CD4-positive, alpha-beta T cell (primary cell): ENCODE data around the gene TLR5. TPM values are rescaled to one million over a fixed set of nuclear protein-coding genes. Genes with fewer than 3 reads are reported as not detected.

Source experiments
- ATAC-seq: fragments of 200-7000 bp; cut with Tn5 transposase; one replicate; pipeline ENCODE4 v1.10.0; 2022; ENCODE audit warnings: mild to moderate bottlenecking; ENCODE audit not compliant: poor library complexity
- CTCF ChIA-PET: fragments of 350-600 bp; sonication (Branson Sonifier 250); formaldehyde crosslinking; loops from one replicate; lab custom pipeline; 2021; ENCODE audit warnings: antibody characterized with exemption, inconsistent platforms; lab: Charles Lee
- POLR2A ChIA-PET: fragments of 350-600 bp; sonication (Branson Sonifier 250); formaldehyde crosslinking; loops from one replicate; lab custom pipeline; 2021; ENCODE audit warnings: antibody characterized with exemption, inconsistent platforms; lab: Charles Lee
- DNase-seq, 14 experiments: peaks; one replicate each; pipeline ENCODE4 v3.0.0-alpha.2; 2013 to 2020; ENCODE audit warnings: mixed read lengths in 2 of 14
- H3K27ac ChIP-seq, 2 donors: one replicate each; pipeline versions ENCODE4 v1.5.1 to v1.7.0; 2013; ENCODE audit warnings: low read length in 2 of 2, low read depth in 1 of 2, mild to moderate bottlenecking in 1 of 2
- H3K27me3 ChIP-seq, 2 experiments: 1 replicate in 1 of 2; 2 replicates in 1 of 2; pipeline versions ENCODE4 v1.6.1 to v1.7.0; 2013; ENCODE audit warnings: low read length in 2 of 2, control low read depth in 1 of 2, mild to moderate bottlenecking in 1 of 2, moderate library complexity in 1 of 2; ENCODE audit not compliant: insufficient read depth in 2 of 2, control insufficient read depth in 1 of 2
- H3K36me3 ChIP-seq: one replicate; pipeline ENCODE4 v1.6.1; 2013; ENCODE audit warnings: low read length, control low read depth; ENCODE audit not compliant: insufficient read depth
- H3K4me1 ChIP-seq: one replicate; pipeline ENCODE4 v1.6.1; 2013; ENCODE audit warnings: low read length, control low read depth; ENCODE audit not compliant: insufficient read depth
- H3K4me3 ChIP-seq: one replicate; pipeline ENCODE4 v1.5.1; 2013; ENCODE audit warnings: mild to moderate bottlenecking, low read length, moderate library complexity
- H3K9me3 ChIP-seq, 2 experiments: 1 replicate in 1 of 2; 2 replicates in 1 of 2; pipeline versions ENCODE4 v1.6.1 to v1.7.0; 2013; ENCODE audit warnings: low read length in 2 of 2, mild to moderate bottlenecking in 2 of 2, control low read depth in 1 of 2, moderate library complexity in 1 of 2; ENCODE audit not compliant: control insufficient read depth in 1 of 2, insufficient read depth in 1 of 2
- H3K27ac Mint-ChIP-seq: one replicate; pipeline ENCODE4 v1.8.0; 2020; ENCODE audit warnings: mixed read lengths
- H3K27me3 Mint-ChIP-seq: one replicate; pipeline ENCODE4 v1.8.0; 2021; ENCODE audit warnings: mixed read lengths
- H3K36me3 Mint-ChIP-seq: one replicate; pipeline ENCODE4 v1.8.0; 2021; ENCODE audit warnings: low read depth, mixed read lengths
- H3K4me1 Mint-ChIP-seq: one replicate; pipeline ENCODE4 v1.8.0; 2021; ENCODE audit warnings: low read depth, mixed read lengths
- H3K4me3 Mint-ChIP-seq: one replicate; pipeline ENCODE4 v1.8.0; 2020; ENCODE audit warnings: mild to moderate bottlenecking, mixed read lengths
- H3K9me3 Mint-ChIP-seq: one replicate; pipeline ENCODE4 v1.8.0; 2020; ENCODE audit warnings: mixed read lengths
- CTCF ChIP-seq: fragments of 200-600 bp; IDR thresholded peaks from one replicate; pipeline ENCODE4 v1.8.0; 2022; ENCODE audit warnings: antibody characterized with exemption, mild to moderate bottlenecking
- intact Hi-C, 2 experiments: fragments of 100-400 bp; cut with DNase I in 1 of 2; cut with micrococcal nuclease in 1 of 2; formaldehyde crosslinking; loops; one replicate each; pipeline versions ENCODE4 v1.15.1 to v1.9.0; 2023 to 2025; cut with DNase I, micrococcal nuclease
- total RNA-seq, 174 experiments: library from RNA in 2 of 174; stranded (reverse) in 2 of 174; gene quantifications; one replicate each; pipeline ENCODE4 v1.2.3 and lab custom pipeline; 2021 to 2026

TLR5 gene
- total RNA-seq, 2 experiments from 2014 or later, result 2.1 to 2.5 TPM

GRCh38 chr1:223155153-223155552 is 12.1 kb upstream of the TLR5 start:
- Histone ChIP-seq H3K27me3 (no peaks in the 10 kb centered on the region), H3K4me1 (no peaks in the 10 kb centered on the region), H3K36me3 (no peaks in the 10 kb centered on the region), H3K27ac (no peak overlapping the region), H3K9me3 (no peaks in the 10 kb centered on the region), H3K4me3 (no peak overlapping the region)
- no peak for TF ChIP-seq CTCF
- no peak for ATAC-seq
- no peak overlapping the region for H3K4me3 Mint-ChIP-seq
- H3K36me3 Mint-ChIP-seq, result no peaks in the 10 kb centered on the region
- DNase-seq, result no peak
- intact Hi-C loops, result no loop called here
- CTCF ChIA-PET, result no interaction called here
- no peaks in the 10 kb centered on the region for H3K9me3 Mint-ChIP-seq
- H3K27ac Mint-ChIP-seq, result no peak overlapping the region
- POLR2A ChIA-PET, result no interaction called here
- no peaks in the 10 kb centered on the region for H3K27me3 Mint-ChIP-seq
- peaks cover 6% of the 10 kb centered on the region for H3K4me1 Mint-ChIP-seq

GRCh38 chr1:223153177-223154119 is 10.4 kb upstream of the TLR5 start:
- Histone ChIP-seq H3K4me1 (no peaks in the 10 kb centered on the region), H3K9me3 (no peaks in the 10 kb centered on the region), H3K27me3 (no peaks in the 10 kb centered on the region), H3K27ac (no peak overlapping the region), H3K4me3 (no peak overlapping the region), H3K36me3 (no peaks in the 10 kb centered on the region)
- CTCF ChIA-PET, result no interaction called here
- intact Hi-C loops, result no loop called here
- Mint-ChIP-seq H3K27me3 (no peaks in the 10 kb centered on the region), H3K27ac (no peak overlapping the region), H3K36me3 (no peaks in the 10 kb centered on the region), H3K4me3 (no peak overlapping the region), H3K9me3 (no peaks in the 10 kb centered on the region), H3K4me1 (peaks cover 6% of the 10 kb centered on the region)
- no peak for TF ChIP-seq CTCF
- no peak for DNase-seq
- POLR2A ChIA-PET, result no interaction called here
- ATAC-seq, result no peak

- ATAC-seq, result no peak
- H3K27me3 ChIP-seq, result no peaks in the 10 kb centered on the region
- Mint-ChIP-seq H3K4me3 (no peak overlapping the region), H3K4me1 (peaks cover 6% of the 10 kb centered on the region), H3K27me3 (no peaks in the 10 kb centered on the region), H3K27ac (no peak overlapping the region), H3K9me3 (peaks cover 4% of the 10 kb centered on the region), H3K36me3 (no peaks in the 10 kb centered on the region)
- H3K36me3 ChIP-seq, result no peaks in the 10 kb centered on the region
- no peak for DNase-seq
- intact Hi-C loops, result no loop called here
- no peak overlapping the region for H3K4me3 ChIP-seq
- H3K4me1 ChIP-seq, result no peaks in the 10 kb centered on the region
- POLR2A ChIA-PET, result interaction anchor here (1.1 kb wide), 1 partner anchor 96 kb away, joined by 3 read pairs; no protein-coding TSS in a partner anchor
- CTCF ChIA-PET, result interaction anchor here (0.7 kb wide), 1 partner anchor 19 kb away, joined by 3 read pairs; no protein-coding TSS in a partner anchor
- no peak overlapping the region for H3K27ac ChIP-seq
- TF ChIP-seq CTCF, result no peak
- H3K9me3 ChIP-seq, result no peaks in the 10 kb centered on the region
Observed at GRCh38 chr1:223152399-223152798, 9.4 kb upstream of the TLR5 start.
